Measurements from ENCODE around the gene TBC1D22A. TPM values are rescaled to one million over a fixed set of nuclear protein-coding genes. Genes with fewer than 3 reads are reported as not detected.

TBC1D22A gene
- total RNA-seq, 1 experiment from 2014 or later = 14.3 TPM

DNA sequence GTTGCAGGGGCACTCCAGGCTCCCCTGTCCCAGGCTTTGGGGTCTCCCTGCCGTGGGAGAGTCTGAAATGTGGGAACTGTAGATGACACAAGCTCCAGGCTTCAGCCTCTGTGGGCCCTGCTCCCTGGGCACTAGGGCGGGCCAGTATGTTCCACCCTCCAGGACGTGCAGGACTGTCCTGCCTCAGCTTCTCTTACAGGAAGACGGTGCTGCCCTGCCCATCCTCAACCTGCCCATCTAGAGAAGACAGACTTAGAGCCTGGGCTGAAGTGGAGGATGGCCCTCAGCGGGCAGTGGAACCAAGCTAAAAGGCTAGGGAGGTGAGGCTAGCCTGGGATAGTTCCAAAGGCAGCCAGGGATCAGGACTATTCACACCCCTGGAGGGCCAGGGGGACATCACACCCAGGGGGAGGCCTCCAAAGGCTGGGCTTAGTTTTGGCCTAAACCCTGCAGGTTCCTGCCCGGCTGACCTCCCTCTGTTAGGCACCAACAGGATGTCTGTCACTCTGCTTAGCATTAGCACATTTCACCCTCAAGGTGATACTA, 20.4 kb upstream of the TBC1D22A start:
- POLR2A ChIA-PET (ENCODE audit: unreplicated experiment) = no interaction called here
- H3K36me3 ChIP-seq (ENCODE audit: low read depth, low read length) = no peaks in the 10 kb centered on the region
- H3K79me2 ChIP-seq (ENCODE audit: low read length) = peaks cover 4% of the 10 kb centered on the region; the same call in 1 of the 2 replicates
- H3K9me2 ChIP-seq (replicated peaks; ENCODE audit: low read length) = no peaks in the 10 kb centered on the region
- no peaks in the 10 kb centered on the region for H3K27me3 ChIP-seq (ENCODE audit: low read length)
- DNase-seq = no peak
- no peaks in the 10 kb centered on the region for H3F3A ChIP-seq (ENCODE audit: low read length, unreplicated experiment)
- no peak overlapping the region for H3K4me3 ChIP-seq (ENCODE audit: low read length)
- no TSS peak for BruUV-seq (replicated peaks)
- intact Hi-C loops (cut with micrococcal nuclease) = loop anchor here (2.0 kb wide), 1 partner anchor 21 kb away; the partner anchor contains the start of gene TBC1D22A
- H3K4me1 ChIP-seq (ENCODE audit: insufficient read depth, low read length) = peaks cover 12% of the 10 kb centered on the region
- H3K9ac ChIP-seq (ENCODE audit: low read length) = no peak overlapping the region
- H3K9me3 ChIP-seq (ENCODE audit: low read length) = no peaks in the 10 kb centered on the region
- no peak overlapping the region for H2AFZ ChIP-seq (ENCODE audit: low read length)
- no peaks in the 10 kb centered on the region for H4K20me1 ChIP-seq (ENCODE audit: low read length)
- no peak for TF ChIP-seq EZH2 (IDR thresholded peaks at IDR 0.05; ENCODE audit: low read length, unreplicated experiment)
- no peak for TF ChIP-seq EZH2phosphoT487 (IDR thresholded peaks at IDR 0.05; ENCODE audit: borderline replicate concordance, low read length)
- TF ChIP-seq, protein P1, sequence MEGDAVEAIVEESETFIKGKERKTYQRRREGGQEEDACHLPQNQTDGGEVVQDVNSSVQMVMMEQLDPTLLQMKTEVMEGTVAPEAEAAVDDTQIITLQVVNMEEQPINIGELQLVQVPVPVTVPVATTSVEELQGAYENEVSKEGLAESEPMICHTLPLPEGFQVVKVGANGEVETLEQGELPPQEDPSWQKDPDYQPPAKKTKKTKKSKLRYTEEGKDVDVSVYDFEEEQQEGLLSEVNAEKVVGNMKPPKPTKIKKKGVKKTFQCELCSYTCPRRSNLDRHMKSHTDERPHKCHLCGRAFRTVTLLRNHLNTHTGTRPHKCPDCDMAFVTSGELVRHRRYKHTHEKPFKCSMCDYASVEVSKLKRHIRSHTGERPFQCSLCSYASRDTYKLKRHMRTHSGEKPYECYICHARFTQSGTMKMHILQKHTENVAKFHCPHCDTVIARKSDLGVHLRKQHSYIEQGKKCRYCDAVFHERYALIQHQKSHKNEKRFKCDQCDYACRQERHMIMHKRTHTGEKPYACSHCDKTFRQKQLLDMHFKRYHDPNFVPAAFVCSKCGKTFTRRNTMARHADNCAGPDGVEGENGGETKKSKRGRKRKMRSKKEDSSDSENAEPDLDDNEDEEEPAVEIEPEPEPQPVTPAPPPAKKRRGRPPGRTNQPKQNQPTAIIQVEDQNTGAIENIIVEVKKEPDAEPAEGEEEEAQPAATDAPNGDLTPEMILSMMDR (conservative IDR thresholded peaks at IDR 0.05; ENCODE audit: low read depth, low read length) = no peak
- H3K27ac ChIP-seq (ENCODE audit: low read length) = peak overlapping the region; percentile 70
- CTCF ChIA-PET = no interaction called here
- ATAC-seq = no peak
- H3K4me2 ChIP-seq (ENCODE audit: low read length) = peak overlapping the region; percentile 61

DNA sequence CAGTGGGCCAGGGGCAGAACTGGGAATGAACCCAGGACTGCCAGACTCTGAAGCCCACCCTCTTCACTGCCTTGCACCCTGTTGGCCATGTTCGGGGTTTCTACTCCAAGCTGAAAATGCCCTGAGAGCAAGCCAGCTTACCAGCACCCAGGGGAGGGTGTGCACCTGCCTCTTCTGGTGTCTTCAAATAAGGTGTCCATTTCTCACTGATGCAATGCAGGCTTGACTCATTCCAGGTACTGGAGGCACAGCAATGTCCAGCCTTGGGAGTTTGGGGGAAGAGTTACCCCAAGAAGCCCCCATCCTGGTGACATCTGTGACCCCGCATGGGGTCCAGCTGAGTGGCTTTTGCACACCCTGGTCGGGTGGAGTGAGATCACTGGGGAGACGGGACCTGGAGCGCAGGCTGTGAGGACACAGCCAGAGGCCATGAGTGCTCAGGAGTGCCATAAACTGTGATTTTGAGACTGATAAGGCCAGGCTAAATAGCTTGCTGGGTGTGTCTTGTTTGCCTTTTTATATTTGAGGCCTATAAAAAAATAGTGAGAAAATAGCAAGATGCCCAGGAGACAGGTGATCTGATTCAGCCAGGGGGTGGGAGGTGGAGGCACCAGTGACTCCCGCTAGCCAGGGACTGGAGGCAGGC, 19.8 kb upstream of the TBC1D22A start:
- CTCF ChIA-PET = interaction anchor here (0.6 kb wide), 1 partner anchor 22 kb away, joined by 3 read pairs; no protein-coding TSS in a partner anchor
- POLR2A ChIA-PET (ENCODE audit: unreplicated experiment) = interaction anchor here (0.6 kb wide), 2 partner anchors 179 to 269 kb away, joined by 5 to 7 read pairs; no protein-coding TSS in a partner anchor
- Histone ChIP-seq H3K4me2 (ENCODE audit: low read length) (peak overlapping the region; percentile 61), H3K27ac (ENCODE audit: low read length) (peak overlapping the region; percentile 70), H3F3A (ENCODE audit: low read length, unreplicated experiment) (no peaks in the 10 kb centered on the region), H3K4me1 (ENCODE audit: insufficient read depth, low read length) (peaks cover 12% of the 10 kb centered on the region), H3K27me3 (ENCODE audit: low read length) (no peaks in the 10 kb centered on the region), H4K20me1 (ENCODE audit: low read length) (no peaks in the 10 kb centered on the region), H3K9me2 (replicated peaks; ENCODE audit: low read length) (no peaks in the 10 kb centered on the region), H3K9ac (ENCODE audit: low read length) (no peak overlapping the region), H3K9me3 (ENCODE audit: low read length) (no peaks in the 10 kb centered on the region), H2AFZ (ENCODE audit: low read length) (peak overlapping the region; percentile 10; the same call in 1 of the 2 replicates), H3K4me3 (ENCODE audit: low read length) (no peak overlapping the region), H3K79me2 (ENCODE audit: low read length) (no peaks in the 10 kb centered on the region), H3K36me3 (ENCODE audit: low read depth, low read length) (no peaks in the 10 kb centered on the region)
- TF ChIP-seq, protein P1 (conservative IDR thresholded peaks at IDR 0.05; ENCODE audit: low read depth, low read length) = no peak
- TF ChIP-seq EZH2 (IDR thresholded peaks at IDR 0.05; ENCODE audit: low read length, unreplicated experiment) (no peak), EZH2phosphoT487 (IDR thresholded peaks at IDR 0.05; ENCODE audit: borderline replicate concordance, low read length) (no peak)
- no TSS peak for BruUV-seq (replicated peaks)
- intact Hi-C loops (cut with micrococcal nuclease) = loop anchor here (2.0 kb wide), 1 partner anchor 20 kb away; the partner anchor contains the start of gene TBC1D22A
- ATAC-seq (peak; percentile 85), DNase-seq (peak; percentile 83)

DNA sequence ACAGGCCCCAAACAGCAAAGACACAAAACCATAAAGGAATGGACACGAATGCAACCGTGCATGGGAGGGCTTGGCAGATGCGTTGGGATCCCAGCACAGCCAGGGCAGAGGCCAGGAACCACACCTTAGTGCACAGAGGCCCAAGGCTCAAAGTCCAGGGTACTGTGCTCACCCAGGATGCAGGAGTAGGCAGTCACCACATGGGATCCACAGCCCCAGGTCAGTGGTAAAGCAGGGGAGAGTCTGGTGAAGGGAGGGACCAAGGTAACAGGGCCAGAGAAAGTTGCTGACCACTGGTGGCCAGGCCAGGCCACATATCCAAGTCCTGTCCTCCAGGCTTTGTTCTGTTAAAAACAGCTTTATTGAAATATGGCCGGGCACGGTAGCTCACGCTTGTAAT, 17.9 kb upstream of the TBC1D22A start:
- ChIA-PET CTCF (no interaction called here), POLR2A (ENCODE audit: unreplicated experiment) (no interaction called here)
- H3K4me2 ChIP-seq (ENCODE audit: low read length) = no peak overlapping the region
- no peak overlapping the region for H3K9ac ChIP-seq (ENCODE audit: low read length)
- H3K9me3 ChIP-seq (ENCODE audit: low read length) = no peaks in the 10 kb centered on the region
- no peaks in the 10 kb centered on the region for H3F3A ChIP-seq (ENCODE audit: low read length, unreplicated experiment)
- H4K20me1 ChIP-seq (ENCODE audit: low read length) = no peaks in the 10 kb centered on the region
- no peaks in the 10 kb centered on the region for H3K79me2 ChIP-seq (ENCODE audit: low read length)
- ATAC-seq (no peak), DNase-seq (no peak)
- intact Hi-C loops (cut with micrococcal nuclease) = no loop called here
- H3K27ac ChIP-seq (ENCODE audit: low read length) = no peak overlapping the region
- H3K36me3 ChIP-seq (ENCODE audit: low read depth, low read length) = no peaks in the 10 kb centered on the region
- no peaks in the 10 kb centered on the region for H3K27me3 ChIP-seq (ENCODE audit: low read length)
- no peak overlapping the region for H2AFZ ChIP-seq (ENCODE audit: low read length)
- H3K4me1 ChIP-seq (ENCODE audit: insufficient read depth, low read length) = peaks cover 20% of the 10 kb centered on the region
- H3K4me3 ChIP-seq (ENCODE audit: low read length) = no peak overlapping the region
- no peaks in the 10 kb centered on the region for H3K9me2 ChIP-seq (replicated peaks; ENCODE audit: low read length)
- BruUV-seq (replicated peaks) = no TSS peak
- TF ChIP-seq EZH2phosphoT487 (IDR thresholded peaks at IDR 0.05; ENCODE audit: borderline replicate concordance, low read length) = no peak
- TF ChIP-seq, protein P1 (conservative IDR thresholded peaks at IDR 0.05; ENCODE audit: low read depth, low read length) = no peak

Measured in PC-3 (cell line).